Measurements from ENCODE around the gene SZT2. TPM values are rescaled to one million over a fixed set of nuclear protein-coding genes. Genes with fewer than 3 reads are reported as not detected.
"Not testable (repeated sequence)": the region's sequence is repeated elsewhere in the genome, so short reads cannot be mapped to it uniquely, and the experiment has no call there.

SZT2 gene
- total RNA-seq, 2 donors from 2014 or later: 25.9 to 61.6 TPM

DNA sequence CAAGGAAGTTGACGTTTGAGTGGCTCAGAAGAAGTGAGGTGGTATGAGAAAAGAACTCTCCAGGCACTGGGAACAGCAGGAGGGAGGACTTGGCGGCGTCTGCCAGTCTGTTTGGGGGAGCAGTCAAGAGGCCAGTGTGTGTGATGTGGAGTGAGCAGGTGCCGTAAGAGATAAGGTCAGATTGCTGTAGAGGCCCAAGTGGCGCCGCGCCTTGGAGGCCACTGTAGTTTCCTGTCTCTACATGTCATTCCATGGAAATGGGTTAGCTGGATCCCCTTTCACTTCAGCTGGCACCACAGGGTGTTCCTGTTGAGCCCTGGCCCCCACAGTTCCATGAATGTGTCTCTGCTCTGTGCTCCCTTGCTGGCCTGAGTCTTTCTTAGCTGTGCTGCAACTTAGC, 105.5 kb downstream of the SZT2 start:
- 91 to 92% methylated on average over 5 to 7 of the region's 7 CpGs for WGBS, 2 donors
- Histone ChIP-seq H3K4me1 (no peaks in the 10 kb centered on the region), H3K36me3 (replicated peaks in 1 of 2; ENCODE audit: insufficient read depth in 1 of 2, low read depth in 2 of 2) (no peaks in the 10 kb centered on the region), H3K9me3 (no peaks in the 10 kb centered on the region), H3K27ac (no peak overlapping the region), H3K4me3 (no peak overlapping the region), H3K27me3 (no peaks in the 10 kb centered on the region)
- intact Hi-C loops (cut with DNase I): no loop called here
- ATAC-seq: no peak
- DNase-seq: no peak
- TF ChIP-seq CTCF (IDR thresholded peaks at IDR 0.05) (no peak), POLR2A (IDR thresholded peaks at IDR 0.05) (no peak)

- intact Hi-C loops (cut with DNase I): no loop called here
- Histone ChIP-seq H3K4me1 (peaks cover 1% of the 10 kb centered on the region), H3K27ac (no peak overlapping the region), H3K9me3 (no peaks in the 10 kb centered on the region), H3K27me3 (no peaks in the 10 kb centered on the region), H3K4me3 (no peak overlapping the region), H3K36me3 (replicated peaks in 1 of 2; ENCODE audit: insufficient read depth in 1 of 2, low read depth in 2 of 2) (no peaks in the 10 kb centered on the region)
- no peak for TF ChIP-seq CTCF (IDR thresholded peaks at IDR 0.05)
- TF ChIP-seq POLR2A (IDR thresholded peaks at IDR 0.05): no peak
- no peak for DNase-seq
- WGBS, 2 donors: 72 to 84% methylated on average over 6 of the region's 6 CpGs
- no peak for ATAC-seq
Observed at GRCh38 chr1:43499898-43500297, 110.2 kb downstream of the SZT2 start.

DNA sequence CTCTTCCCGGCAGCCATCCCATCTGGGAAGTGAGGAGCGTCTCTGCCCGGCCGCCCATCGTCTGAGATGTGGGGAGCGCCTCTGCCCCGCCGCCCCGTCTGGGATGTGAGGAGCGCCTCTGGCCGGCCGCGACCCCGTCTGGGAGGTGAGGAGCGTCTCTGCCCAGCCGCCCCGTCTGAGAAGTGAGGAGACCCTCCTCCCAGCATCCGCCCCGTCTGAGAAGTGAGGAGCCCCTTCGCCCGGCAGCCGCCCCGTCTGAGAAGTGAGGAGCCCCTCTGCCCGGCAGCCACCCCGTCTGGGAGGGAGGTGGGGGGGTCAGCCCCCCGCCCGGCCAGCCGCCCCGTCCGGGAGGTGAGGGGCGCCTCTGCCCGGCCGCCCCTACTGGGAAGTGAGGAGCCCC, 112.1 kb downstream of the SZT2 start:
- H3K27ac ChIP-seq; H3K4me3 ChIP-seq; H3K9me3 ChIP-seq; DNase-seq; H3K36me3 ChIP-seq (replicated peaks in 1 of 2; ENCODE audit: insufficient read depth in 1 of 2, low read depth in 2 of 2); H3K4me1 ChIP-seq; H3K27me3 ChIP-seq; intact Hi-C loops (cut with DNase I); ATAC-seq: not testable (repeated sequence)
- WGBS, 2 donors: 94% methylated on average over 18 of the region's 33 CpGs; no CpG with 5 or more reads in 1 of the 2 donors

GRCh38 chr1:43503534-43503933, 113.8 kb downstream of the SZT2 start:
- DNase-seq (no peak), ATAC-seq (no peak)
- Histone ChIP-seq H3K27ac (no peak overlapping the region), H3K4me3 (no peak overlapping the region), H3K27me3 (no peaks in the 10 kb centered on the region), H3K9me3 (no peaks in the 10 kb centered on the region), H3K4me1 (peaks cover 5% of the 10 kb centered on the region), H3K36me3 (replicated peaks in 1 of 2; ENCODE audit: insufficient read depth in 1 of 2, low read depth in 2 of 2) (no peaks in the 10 kb centered on the region)
- TF ChIP-seq POLR2A (IDR thresholded peaks at IDR 0.05) (no peak), CTCF (IDR thresholded peaks at IDR 0.05) (no peak)
- intact Hi-C loops (cut with DNase I): no loop called here
- whole genome bisulfite sequencing, 2 donors: 90 to 92% methylated on average over 8 of the region's 8 CpGs

Small RNAs within 50 kb of the gene (microRNA-seq; reads per million reads assigned to microRNA genes)
- gene MIR6734 (ENCODE audit: borderline number of aligned reads in 2 of 2, borderline replicate concordance in 2 of 2) (1.4 to 3.6 reads per million in 2 donors), gene MIR6735 (ENCODE audit: borderline number of aligned reads in 2 of 2, borderline replicate concordance in 2 of 2) (0 to 0.90 reads per million in 2 donors)

Small RNAs within 50 kb of the gene (small RNA-seq; reads per million reads assigned to genes)
- gene MIR6735: not detected

Other genes starting within 250 kb of the SZT2 start
- gene EBNA1BP2, start 217.6 kb upstream of the SZT2 start, total RNA-seq: 10 to 100 TPM; 27.5 to 35.3 TPM
- 1 to 10 TPM in 1 of 2 donors, under 1 TPM in 1; 0.26 to 1.3 TPM for gene CFAP57, start 217.6 kb upstream of the SZT2 start, total RNA-seq
- gene TMEM125, start 119.9 kb upstream of the SZT2 start, total RNA-seq: 10 to 100 TPM; 45.8 to 51.1 TPM
- 10 to 100 TPM in 1 of 2 donors, 1 to 10 TPM in 1; 6.6 to 11.7 TPM for gene C1orf210, start 104.3 kb upstream of the SZT2 start, total RNA-seq
- 10 to 100 TPM; 12.2 to 14.0 TPM for gene TIE1, start 88.9 kb upstream of the SZT2 start, total RNA-seq
- not detected for gene MPL, start 52.1 kb upstream of the SZT2 start, total RNA-seq
- gene CDC20, start 30.9 kb upstream of the SZT2 start, total RNA-seq: 1 to 10 TPM in 1 of 2 donors, not detected in 1; 2.3 TPM
- gene ELOVL1, start 21.9 kb upstream of the SZT2 start, total RNA-seq: 10 to 100 TPM; 17.5 to 21.8 TPM
- 10 to 100 TPM; 19.4 to 22.1 TPM for gene MED8, start 99 bp upstream of the SZT2 start, total RNA-seq
- gene HYI, start 64.0 kb downstream of the SZT2 start, total RNA-seq: 100 to 1,000 TPM; 101 to 157 TPM
- 10 to 100 TPM; 81.7 to 89.0 TPM for gene PTPRF, start 141.0 kb downstream of the SZT2 start, total RNA-seq